ENCODE data around the gene GSTM4. TPM values are rescaled to one million over a fixed set of nuclear protein-coding genes. Genes with fewer than 3 reads are reported as not detected.

GSTM4 gene
- total and polyA plus RNA-seq, 2 experiments from 2014 or later, result 12.8 to 12.9 TPM

DNA sequence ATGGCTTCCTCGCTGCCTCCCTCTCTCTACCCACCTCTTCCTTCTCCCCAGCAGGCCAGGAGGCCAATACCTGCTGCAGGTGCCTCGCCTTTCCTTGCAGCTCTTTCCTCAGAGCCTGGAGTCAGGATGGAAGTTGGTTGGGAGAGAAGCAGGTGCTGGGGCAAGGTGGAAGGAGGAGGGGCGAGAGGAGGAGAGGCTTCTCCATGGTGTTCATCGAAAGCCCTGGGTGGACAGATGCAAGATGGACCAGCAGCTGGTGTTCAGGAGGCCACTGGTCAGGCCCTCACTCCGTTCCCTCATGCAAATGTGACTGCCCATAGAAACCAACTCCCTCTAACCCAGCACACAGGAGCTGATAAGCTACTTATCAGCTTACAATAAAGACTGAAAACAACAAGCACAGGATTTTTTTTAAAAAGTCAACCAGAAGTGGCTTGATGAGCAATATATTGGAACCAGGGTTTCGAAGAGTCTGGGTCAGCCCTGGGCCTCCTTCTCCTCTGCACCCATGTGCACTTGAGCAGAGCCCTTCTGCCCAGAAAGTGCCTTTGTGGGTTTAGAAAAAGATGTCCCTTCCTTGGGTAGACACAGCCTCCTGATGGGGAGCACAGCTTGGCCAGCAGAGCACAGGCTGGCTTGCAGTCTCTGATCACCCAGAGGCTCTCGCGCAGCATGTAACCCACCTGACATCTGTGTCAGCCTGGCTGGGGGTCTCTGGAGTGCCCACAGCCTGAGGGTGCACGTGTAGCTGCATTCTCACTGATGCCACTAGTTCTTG, 16.6 kb upstream of the GSTM4 start:
- DNase-seq (ENCODE audit: low spot score) (no peak), ATAC-seq (no peak)
- TF ChIP-seq, protein P1, sequence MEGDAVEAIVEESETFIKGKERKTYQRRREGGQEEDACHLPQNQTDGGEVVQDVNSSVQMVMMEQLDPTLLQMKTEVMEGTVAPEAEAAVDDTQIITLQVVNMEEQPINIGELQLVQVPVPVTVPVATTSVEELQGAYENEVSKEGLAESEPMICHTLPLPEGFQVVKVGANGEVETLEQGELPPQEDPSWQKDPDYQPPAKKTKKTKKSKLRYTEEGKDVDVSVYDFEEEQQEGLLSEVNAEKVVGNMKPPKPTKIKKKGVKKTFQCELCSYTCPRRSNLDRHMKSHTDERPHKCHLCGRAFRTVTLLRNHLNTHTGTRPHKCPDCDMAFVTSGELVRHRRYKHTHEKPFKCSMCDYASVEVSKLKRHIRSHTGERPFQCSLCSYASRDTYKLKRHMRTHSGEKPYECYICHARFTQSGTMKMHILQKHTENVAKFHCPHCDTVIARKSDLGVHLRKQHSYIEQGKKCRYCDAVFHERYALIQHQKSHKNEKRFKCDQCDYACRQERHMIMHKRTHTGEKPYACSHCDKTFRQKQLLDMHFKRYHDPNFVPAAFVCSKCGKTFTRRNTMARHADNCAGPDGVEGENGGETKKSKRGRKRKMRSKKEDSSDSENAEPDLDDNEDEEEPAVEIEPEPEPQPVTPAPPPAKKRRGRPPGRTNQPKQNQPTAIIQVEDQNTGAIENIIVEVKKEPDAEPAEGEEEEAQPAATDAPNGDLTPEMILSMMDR (conservative IDR thresholded peaks at IDR 0.05; ENCODE audit: low read depth in 2 of 2), result no peak
- TF ChIP-seq ZNF331 (CRISPR knock-in tag; IDR thresholded peaks at IDR 0.05; ENCODE audit: low read depth), result no peak
- TF ChIP-seq, protein P2, sequence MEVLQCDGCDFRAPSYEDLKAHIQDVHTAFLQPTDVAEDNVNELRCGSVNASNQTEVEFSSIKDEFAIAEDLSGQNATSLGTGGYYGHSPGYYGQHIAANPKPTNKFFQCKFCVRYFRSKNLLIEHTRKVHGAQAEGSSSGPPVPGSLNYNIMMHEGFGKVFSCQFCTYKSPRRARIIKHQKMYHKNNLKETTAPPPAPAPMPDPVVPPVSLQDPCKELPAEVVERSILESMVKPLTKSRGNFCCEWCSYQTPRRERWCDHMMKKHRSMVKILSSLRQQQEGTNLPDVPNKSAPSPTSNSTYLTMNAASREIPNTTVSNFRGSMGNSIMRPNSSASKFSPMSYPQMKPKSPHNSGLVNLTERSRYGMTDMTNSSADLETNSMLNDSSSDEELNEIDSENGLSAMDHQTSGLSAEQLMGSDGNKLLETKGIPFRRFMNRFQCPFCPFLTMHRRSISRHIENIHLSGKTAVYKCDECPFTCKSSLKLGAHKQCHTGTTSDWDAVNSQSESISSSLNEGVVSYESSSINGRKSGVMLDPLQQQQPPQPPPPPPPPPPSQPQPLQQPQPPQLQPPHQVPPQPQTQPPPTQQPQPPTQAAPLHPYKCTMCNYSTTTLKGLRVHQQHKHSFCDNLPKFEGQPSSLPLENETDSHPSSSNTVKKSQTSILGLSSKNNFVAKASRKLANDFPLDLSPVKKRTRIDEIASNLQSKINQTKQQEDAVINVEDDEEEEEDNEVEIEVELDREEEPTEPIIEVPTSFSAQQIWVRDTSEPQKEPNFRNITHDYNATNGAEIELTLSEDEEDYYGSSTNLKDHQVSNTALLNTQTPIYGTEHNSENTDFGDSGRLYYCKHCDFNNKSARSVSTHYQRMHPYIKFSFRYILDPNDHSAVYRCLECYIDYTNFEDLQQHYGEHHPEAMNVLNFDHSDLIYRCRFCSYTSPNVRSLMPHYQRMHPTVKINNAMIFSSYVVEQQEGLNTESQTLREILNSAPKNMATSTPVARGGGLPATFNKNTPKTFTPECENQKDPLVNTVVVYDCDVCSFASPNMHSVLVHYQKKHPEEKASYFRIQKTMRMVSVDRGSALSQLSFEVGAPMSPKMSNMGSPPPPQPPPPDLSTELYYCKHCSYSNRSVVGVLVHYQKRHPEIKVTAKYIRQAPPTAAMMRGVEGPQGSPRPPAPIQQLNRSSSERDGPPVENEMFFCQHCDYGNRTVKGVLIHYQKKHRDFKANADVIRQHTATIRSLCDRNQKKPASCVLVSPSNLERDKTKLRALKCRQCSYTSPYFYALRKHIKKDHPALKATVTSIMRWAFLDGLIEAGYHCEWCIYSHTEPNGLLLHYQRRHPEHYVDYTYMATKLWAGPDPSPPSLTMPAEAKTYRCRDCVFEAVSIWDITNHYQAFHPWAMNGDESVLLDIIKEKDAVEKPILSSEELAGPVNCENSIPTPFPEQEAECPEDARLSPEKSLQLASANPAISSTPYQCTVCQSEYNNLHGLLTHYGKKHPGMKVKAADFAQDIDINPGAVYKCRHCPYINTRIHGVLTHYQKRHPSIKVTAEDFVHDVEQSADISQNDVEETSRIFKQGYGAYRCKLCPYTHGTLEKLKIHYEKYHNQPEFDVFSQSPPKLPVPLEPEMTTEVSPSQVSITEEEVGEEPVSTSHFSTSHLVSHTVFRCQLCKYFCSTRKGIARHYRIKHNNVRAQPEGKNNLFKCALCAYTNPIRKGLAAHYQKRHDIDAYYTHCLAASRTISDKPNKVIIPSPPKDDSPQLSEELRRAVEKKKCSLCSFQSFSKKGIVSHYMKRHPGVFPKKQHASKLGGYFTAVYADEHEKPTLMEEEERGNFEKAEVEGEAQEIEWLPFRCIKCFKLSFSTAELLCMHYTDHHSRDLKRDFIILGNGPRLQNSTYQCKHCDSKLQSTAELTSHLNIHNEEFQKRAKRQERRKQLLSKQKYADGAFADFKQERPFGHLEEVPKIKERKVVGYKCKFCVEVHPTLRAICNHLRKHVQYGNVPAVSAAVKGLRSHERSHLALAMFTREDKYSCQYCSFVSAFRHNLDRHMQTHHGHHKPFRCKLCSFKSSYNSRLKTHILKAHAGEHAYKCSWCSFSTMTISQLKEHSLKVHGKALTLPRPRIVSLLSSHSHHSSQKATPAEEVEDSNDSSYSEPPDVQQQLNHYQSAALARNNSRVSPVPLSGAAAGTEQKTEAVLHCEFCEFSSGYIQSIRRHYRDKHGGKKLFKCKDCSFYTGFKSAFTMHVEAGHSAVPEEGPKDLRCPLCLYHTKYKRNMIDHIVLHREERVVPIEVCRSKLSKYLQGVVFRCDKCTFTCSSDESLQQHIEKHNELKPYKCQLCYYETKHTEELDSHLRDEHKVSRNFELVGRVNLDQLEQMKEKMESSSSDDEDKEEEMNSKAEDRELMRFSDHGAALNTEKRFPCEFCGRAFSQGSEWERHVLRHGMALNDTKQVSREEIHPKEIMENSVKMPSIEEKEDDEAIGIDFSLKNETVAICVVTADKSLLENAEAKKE (CRISPR knock-in tag; IDR thresholded peaks at IDR 0.05), result no peak
- no peak for TF ChIP-seq EZH2phosphoT487 (IDR thresholded peaks at IDR 0.05; ENCODE audit: unreplicated experiment)
- TF ChIP-seq ZNF114 (CRISPR knock-in tag; IDR thresholded peaks at IDR 0.05), result no peak
- TF ChIP-seq, protein P3, sequence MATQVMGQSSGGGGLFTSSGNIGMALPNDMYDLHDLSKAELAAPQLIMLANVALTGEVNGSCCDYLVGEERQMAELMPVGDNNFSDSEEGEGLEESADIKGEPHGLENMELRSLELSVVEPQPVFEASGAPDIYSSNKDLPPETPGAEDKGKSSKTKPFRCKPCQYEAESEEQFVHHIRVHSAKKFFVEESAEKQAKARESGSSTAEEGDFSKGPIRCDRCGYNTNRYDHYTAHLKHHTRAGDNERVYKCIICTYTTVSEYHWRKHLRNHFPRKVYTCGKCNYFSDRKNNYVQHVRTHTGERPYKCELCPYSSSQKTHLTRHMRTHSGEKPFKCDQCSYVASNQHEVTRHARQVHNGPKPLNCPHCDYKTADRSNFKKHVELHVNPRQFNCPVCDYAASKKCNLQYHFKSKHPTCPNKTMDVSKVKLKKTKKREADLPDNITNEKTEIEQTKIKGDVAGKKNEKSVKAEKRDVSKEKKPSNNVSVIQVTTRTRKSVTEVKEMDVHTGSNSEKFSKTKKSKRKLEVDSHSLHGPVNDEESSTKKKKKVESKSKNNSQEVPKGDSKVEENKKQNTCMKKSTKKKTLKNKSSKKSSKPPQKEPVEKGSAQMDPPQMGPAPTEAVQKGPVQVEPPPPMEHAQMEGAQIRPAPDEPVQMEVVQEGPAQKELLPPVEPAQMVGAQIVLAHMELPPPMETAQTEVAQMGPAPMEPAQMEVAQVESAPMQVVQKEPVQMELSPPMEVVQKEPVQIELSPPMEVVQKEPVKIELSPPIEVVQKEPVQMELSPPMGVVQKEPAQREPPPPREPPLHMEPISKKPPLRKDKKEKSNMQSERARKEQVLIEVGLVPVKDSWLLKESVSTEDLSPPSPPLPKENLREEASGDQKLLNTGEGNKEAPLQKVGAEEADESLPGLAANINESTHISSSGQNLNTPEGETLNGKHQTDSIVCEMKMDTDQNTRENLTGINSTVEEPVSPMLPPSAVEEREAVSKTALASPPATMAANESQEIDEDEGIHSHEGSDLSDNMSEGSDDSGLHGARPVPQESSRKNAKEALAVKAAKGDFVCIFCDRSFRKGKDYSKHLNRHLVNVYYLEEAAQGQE (IDR thresholded peaks at IDR 0.05; ENCODE audit: unreplicated experiment), result no peak
- TF ChIP-seq NANOG (IDR thresholded peaks at IDR 0.05; ENCODE audit: borderline replicate concordance), result no peak
- TF ChIP-seq, protein P4, sequence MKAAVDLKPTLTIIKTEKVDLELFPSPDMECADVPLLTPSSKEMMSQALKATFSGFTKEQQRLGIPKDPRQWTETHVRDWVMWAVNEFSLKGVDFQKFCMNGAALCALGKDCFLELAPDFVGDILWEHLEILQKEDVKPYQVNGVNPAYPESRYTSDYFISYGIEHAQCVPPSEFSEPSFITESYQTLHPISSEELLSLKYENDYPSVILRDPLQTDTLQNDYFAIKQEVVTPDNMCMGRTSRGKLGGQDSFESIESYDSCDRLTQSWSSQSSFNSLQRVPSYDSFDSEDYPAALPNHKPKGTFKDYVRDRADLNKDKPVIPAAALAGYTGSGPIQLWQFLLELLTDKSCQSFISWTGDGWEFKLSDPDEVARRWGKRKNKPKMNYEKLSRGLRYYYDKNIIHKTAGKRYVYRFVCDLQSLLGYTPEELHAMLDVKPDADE (IDR thresholded peaks at IDR 0.05), result no peak
- TF ChIP-seq CREB1 (CRISPR knock-in tag; IDR thresholded peaks at IDR 0.05; ENCODE audit: low read depth), result no peak
- no peak for TF ChIP-seq STAT1 (IDR thresholded peaks at IDR 0.05; ENCODE audit: unreplicated experiment)
- no peak for TF ChIP-seq EZH2 (IDR thresholded peaks at IDR 0.05; ENCODE audit: low read depth, unreplicated experiment)
- no peak for TF ChIP-seq POLR2AphosphoS5 (IDR thresholded peaks at IDR 0.05; ENCODE audit: low read depth)
- H3K4me3 Mint-ChIP-seq, result no peak overlapping the region
- H3K27ac Mint-ChIP-seq, result no peak overlapping the region
- no peaks in the 10 kb centered on the region for H3K27me3 ChIP-seq (ENCODE audit: insufficient read depth)
- H3K27me3 Mint-ChIP-seq (ENCODE audit: insufficient read depth, low read depth, poor library complexity), result peaks cover 17% of the 10 kb centered on the region
- no peaks in the 10 kb centered on the region for H3K9me3 Mint-ChIP-seq
- H4K20me1 ChIP-seq (replicated peaks; ENCODE audit: insufficient read depth), result no peaks in the 10 kb centered on the region; the same call in 1 of the 2 replicates
- peaks cover 10% of the 10 kb centered on the region for H3K4me1 ChIP-seq (ENCODE audit: insufficient read depth)
- H3K27ac ChIP-seq (ENCODE audit: low read depth), result no peak overlapping the region
- no peaks in the 10 kb centered on the region for H3K36me3 ChIP-seq (ENCODE audit: insufficient read depth)
- H2AFZ ChIP-seq, result no peak overlapping the region
- no peaks in the 10 kb centered on the region for H3K36me3 Mint-ChIP-seq (ENCODE audit: low read depth)
- H3F3A ChIP-seq (replicated peaks; ENCODE audit: low read depth), result 0 out of 2 replicates have a peak, but pooled peaks cover 8% of the 10 kb centered on the region
- H3K4me1 Mint-ChIP-seq, result peaks cover 27% of the 10 kb centered on the region
- no peaks in the 10 kb centered on the region for H3K9me2 ChIP-seq (ENCODE audit: insufficient read depth)
- no peaks in the 10 kb centered on the region for H3K79me2 ChIP-seq (replicated peaks; ENCODE audit: insufficient read depth)
- no peak overlapping the region for H3K4me2 ChIP-seq
- H3K4me3 ChIP-seq, result no peak overlapping the region
